Superior temporal gyrus (tissue), 1 donor: ENCODE data around the gene BRMS1.
"Not testable (repeated sequence)": the region's sequence is repeated elsewhere in the genome, so short reads cannot be mapped to it uniquely, and the experiment has no call there.

ENCODE experiments used
- DNase-seq: peaks from one replicate; pipeline ENCODE4 v3.0.0-alpha.2; 2016; ENCODE audit errors: extremely low spot score

The BRMS1 gene, protein sequence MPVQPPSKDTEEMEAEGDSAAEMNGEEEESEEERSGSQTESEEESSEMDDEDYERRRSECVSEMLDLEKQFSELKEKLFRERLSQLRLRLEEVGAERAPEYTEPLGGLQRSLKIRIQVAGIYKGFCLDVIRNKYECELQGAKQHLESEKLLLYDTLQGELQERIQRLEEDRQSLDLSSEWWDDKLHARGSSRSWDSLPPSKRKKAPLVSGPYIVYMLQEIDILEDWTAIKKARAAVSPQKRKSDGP

DNA sequence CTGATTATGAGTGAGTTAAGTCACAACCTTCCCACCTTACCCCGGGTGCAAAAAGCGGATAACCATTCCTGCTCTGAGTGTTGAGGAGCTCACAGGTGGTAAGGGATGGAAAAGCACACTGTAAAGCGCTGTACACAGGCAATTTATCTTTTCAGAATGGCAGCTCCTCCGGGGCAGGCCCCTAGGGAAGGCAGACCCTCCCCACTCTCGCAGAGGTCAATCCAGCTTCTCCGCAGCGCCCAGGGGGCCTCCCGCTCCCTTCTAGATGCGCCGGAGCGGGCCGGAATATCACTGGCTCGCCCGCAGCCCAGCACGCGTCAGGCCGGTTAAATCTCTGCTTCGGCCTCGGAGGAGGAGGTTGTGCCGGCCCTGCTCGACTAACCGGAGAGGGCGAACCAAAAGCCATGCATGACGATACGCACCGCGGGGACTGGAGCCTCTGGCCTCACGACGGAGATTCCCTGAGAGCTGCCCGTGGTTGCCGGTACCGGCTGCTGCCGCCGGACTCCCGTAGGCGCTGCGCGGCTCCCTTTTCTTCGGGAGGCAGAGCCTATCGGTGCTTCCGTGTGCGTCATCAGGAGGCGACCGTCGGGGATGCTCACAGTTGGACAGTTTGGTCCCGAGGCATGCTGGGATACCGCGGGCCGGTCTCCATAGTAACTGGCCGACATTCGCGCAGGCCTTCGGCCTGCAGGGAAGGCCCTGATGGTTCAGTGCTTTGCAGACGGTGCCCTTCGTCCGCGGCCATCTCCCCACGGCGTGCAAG lies at the start of gene BRMS1:
BRMS1 (minus strand) TSS at position 555 of the 766 bp plus-strand sequence. CDS start 2,870 bp downstream, outside the sequence.
- DNase-seq, result peak; percentile 98

DNA sequence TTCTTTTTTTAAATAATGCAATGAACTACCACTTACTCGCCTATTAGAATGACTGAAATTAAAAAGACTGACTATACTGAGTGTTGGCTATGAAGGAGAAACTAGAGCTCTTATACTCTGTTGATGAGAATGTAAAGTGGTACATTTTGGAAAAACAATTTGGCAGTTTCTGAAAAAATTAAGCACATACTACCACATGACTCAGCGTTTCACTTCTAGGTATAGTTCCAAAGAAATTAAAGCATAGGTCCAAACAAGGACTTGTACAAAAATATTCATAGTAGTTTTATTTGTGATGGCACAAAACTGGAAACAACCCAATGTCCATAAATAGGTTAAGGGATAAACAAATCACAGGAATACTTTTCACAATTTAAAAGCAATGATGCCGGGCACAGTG lies 49.0 kb upstream of the BRMS1 start:
- no peak for DNase-seq

DNA sequence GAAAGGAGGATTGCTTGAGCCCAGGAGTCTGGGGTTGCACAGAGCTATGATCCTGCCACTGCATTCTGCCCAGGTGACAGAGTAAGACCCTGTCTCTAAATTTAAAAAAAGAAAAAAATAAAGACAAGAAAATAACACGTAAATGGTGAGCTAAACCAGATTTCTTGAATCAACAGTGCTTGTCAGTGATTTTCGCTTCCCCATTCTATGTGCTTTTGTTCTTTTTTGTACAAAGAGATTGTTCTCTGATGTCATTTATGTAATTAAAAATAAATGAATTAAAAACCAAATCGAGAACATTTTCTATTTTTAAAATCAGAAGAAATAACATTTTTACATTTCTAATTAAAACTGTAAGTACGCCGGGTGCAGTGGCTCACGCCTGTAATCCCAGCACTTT lies 46.4 kb upstream of the BRMS1 start:
- DNase-seq, result no peak

DNA sequence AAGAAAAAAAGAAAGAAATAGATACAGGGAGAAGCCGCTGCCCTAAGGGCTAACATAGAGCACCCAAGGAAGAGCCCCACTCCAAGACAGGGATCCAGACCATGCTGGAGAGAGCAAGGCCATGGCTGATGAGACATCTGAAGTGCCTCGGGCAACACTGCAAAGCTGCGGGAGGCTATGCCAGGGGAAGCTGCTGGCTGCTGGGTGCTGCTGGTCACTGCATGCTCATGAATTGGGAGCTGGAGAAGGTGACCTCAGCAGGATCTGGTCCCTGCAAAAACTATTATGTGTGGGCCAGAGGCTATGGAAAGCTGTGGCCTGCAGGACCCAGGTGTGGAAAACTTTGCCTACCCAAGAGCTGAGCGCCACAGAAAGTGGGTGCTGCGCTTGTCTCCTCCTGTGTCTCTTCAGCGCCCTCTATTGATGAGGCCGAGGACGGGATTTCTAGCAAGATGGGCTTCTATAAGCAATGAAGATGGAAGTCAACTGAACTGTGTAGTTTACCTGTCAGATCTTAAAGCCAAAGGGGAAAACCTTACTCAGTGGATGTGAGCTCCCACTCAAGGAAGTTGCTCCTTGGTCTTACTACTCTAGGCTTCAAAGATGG lies 44.0 kb upstream of the BRMS1 start:
- DNase-seq, result peak; percentile 59

DNA sequence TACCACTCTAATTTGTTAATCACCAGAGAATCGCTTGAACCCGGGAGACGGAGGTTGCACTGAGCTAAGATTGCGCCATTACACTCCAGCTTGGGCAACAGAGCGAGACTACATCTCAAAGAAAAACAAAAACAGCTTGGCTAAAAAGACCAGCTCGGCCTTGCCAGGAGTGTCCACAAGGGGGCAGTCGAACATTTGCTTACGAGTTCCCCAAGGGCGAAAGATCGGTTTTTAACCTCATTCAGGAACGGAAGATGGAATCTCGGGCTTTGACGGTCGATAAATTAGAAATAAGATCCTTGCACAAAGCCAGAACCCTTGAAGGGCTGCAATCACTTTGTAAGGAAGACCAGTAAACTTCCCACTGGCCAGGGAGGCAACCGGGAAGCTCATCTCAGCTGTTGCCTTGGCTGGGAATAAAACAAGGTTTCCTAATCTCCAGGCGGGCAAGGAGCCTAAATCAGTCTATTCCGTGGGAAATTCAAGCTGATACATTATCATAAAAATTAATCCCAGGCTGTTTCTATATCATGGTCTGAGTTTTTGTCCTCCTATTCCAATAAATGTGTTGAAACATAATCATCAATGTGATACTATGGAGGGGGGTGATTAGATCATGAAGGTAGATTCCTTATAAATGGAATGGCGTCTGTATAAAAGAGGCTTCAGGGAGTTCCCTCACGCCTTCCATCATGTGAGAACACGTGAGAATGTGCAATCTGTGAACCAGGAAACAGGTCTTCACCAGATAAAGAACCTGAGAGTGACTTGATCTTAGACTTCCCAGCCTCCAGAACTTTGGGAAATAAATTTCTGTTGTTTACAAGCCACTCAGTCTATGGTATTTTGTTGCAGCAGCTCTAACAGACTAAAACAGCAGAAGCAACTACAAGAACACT lies 41.5 kb upstream of the BRMS1 start:
- DNase-seq, result peak; percentile 95

DNA sequence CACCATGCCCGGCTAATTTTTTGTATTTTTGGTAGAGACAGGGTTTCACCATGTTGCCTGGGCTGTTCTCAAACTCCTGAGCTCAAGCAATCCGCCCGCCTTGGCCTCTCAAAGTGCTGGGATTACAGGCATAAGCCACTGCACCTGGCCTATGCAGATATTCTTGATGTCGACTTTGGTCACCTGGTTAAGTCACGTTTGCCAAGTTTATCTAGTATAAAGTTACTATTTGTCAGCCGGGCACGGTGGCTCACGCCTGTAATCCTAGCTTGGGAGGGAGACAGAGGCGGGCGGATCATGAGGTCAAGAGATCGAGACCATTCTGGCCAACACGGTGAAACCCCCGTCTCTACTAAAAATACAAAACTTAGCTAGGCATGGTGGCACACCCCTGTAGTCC lies 39.4 kb upstream of the BRMS1 start:
- DNase-seq, result not testable (repeated sequence)

DNA sequence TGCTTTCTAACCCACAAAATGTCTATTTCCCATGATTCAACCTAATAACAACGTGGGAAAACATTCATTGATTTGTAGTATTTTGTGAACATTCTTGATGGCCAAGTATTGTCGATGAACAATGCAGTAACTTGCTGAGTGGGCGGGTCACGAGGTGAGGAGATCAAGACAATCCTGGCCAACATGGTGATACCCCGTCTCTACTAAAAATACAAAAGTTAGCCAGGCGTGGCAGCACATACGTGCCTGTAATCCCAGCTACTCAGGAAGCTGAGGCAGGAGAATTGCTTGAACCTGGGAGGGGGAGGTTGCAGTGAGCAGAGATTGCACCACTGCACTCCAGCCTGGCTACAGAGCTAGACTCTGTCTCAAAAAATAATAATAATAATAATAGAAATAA lies 35.4 kb upstream of the BRMS1 start:
- DNase-seq, result not testable (repeated sequence)

DNA sequence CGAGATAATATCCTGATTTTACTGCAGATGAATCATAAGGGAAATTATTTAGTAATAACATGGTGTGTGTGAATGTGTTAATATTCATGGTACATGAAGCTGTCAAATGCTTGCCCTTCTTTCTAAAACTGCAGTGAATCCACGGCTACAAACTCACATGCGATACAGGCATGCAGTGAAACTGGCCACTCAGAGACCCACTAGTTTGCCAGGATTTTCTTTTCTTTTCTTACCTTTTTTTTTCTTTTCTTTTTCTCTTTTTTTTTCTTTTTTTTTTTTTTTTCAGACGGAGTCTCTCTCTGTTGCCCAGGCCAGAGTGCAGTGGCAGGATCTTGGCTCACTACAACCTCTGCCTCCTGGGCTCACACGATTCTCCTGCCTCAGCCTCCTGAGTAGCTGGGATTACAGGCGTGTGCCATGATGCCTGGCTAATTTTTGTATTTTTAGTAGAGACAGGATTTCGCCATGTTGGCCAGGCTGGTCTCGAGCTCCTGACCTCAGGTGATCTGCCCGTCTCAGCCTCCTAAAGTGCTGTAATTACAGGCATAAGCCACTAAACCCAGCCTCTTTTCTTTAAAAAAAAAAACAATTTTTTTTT lies 28.9 kb upstream of the BRMS1 start:
- DNase-seq, result not testable (repeated sequence)

DNA sequence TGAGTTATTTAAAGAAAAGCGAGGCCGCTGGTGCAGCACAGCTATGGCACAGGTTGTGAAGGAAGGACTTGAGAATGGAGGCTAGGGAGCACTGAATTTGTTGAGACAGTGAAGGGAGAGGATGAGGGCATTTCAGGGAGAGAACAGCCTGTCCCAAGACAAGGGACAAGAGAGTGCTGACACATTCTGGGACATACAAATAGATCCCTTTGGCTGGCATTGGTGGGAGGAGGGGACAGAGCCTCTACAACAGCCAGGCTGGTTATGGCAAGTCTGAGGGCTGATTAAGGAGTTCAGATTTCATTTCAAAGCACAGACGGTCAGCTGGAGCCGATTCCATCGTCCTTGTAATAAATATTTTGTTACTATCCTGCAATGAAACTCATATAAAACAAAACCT lies 28.4 kb upstream of the BRMS1 start:
- peak; percentile 35 for DNase-seq

DNA sequence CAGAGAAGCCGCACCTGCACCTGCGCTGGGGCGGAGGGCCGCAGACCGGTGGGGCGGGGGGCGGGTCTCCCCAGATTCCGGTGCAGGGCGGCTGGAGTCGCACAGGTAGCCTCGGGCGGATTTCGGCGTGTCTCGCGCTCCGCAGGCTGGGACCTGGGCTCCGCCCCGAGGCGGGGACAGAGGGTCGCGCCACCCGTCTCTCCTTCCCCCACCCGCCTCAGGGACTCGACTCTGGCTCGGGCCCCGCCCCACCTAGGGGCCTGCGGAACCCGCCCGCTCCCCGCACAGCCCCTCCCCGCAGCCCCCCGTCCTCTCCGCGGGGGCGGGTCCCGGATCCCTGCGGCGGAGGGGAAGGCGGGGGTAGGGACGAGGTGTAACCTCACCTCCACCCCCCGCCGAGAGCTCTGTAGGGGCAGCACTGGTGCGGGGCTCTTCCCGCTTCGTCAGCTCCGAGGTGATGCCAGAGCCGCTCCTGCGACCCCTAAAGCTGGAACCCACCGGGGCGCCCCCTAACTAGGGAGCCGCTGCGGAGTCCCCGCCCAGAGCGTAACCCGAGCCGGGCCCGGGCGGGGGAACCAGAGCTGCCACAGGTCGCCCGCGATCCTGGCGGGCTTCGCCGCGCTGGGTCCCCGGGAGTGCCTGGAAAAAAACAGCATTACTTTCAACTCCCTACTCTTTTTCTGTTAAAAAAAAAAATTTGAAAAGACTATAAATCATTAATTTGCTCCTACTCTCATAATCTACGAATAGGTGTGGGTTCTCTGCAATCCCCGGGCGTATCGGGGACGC lies 26.9 kb upstream of the BRMS1 start, which contains the start of gene SLC29A2:
SLC29A2 (minus strand) TSS at position 134 of the 789 bp plus-strand sequence. CDS start 169 bp downstream, outside the sequence.
- no peak for DNase-seq

DNA sequence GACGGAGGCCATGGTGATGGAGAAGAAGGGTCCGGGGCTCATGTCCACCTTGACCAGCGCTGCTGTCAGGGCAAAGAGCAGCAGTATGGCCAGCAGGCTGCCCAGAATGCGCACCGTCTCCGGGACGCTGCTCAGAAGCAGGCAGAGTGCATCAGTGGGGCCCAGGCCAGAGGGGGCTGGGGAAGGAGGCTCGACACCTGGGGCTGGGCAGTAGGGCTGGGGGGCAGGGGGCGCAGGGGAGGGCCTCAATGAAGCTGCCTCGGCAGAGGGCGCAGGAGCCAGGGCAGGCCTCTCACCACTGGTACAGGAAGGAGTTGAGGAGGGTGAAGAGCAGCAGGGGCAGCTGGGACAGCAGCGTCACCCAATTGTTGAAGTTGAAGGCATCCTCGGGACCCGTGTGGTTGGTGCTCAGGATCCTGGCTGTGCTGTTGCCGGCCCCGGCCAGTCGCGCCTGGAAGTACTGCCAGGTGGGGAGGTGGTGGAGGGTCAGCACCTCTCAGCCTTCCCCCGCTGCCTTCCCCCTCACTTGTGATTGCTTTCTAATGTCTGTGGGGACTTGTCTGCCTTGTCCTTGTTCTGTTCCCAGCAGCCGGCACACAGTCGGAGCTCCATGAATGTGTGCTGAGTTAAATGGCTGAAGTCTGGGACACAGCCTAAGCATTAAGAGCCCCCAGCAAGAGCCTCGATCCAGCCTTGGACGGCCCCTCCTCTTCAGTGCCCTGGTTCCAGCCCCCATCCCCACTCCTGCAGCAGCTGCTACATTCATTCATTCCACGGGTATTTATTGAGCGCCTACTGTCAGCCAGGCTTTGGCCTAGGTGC lies 24.4 kb upstream of the BRMS1 start:
- DNase-seq, result no peak

DNA sequence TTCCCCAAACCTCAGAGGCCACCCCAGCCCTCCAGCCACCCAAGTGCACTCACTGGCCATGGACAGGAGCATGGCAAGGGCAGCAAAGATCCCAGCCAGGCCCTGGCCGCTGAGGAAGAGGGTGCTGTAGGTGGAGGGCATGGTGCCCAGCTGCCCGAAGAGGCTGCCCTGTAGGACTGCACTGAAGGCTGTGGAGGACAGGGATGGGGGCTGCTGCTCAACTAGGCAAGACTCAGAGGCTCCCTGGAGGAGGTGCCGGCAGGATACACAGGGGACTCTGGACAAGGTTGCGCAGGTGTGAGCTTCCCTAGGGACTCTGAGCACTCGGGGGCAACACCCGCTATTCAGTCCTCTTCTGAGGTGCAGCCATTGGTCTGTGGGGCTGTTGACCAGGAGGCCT lies 23.6 kb upstream of the BRMS1 start:
- no peak for DNase-seq

DNA sequence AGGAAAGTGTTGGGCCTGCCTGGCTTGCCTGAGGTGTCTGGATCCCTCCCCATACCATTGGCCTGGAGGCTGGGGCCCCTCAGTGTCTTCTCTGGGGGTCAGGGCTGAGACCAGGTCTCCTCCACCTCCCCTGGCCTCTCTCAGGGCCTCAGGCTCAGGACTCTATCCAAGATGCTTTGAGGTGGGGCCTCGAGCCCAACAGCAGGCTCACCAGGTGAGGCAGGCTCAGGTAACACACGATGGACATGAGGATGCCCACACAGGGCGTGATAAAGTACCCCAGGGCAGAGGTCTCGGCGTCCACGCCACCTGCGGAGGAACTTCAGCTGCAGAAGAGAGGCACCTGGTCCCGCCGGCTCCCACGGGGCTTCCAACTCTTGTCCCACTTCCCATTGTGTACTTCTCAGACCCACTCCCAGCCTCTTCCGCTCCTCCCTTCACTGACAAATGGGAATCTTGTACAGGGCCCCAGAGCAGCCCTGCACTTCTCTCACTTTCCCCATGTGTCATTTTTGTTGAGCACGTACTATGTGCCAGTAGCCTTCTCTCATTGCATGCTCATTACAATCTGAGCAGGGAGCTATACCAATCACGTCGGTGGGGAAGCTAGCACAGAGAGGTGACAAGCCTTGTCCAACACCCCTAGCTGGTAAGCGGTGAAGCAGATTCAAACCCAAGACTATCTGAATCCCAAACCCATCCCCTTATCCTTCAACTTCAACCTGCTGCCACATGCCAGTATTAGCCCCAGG lies 22.8 kb upstream of the BRMS1 start:
- DNase-seq, result no peak

DNA sequence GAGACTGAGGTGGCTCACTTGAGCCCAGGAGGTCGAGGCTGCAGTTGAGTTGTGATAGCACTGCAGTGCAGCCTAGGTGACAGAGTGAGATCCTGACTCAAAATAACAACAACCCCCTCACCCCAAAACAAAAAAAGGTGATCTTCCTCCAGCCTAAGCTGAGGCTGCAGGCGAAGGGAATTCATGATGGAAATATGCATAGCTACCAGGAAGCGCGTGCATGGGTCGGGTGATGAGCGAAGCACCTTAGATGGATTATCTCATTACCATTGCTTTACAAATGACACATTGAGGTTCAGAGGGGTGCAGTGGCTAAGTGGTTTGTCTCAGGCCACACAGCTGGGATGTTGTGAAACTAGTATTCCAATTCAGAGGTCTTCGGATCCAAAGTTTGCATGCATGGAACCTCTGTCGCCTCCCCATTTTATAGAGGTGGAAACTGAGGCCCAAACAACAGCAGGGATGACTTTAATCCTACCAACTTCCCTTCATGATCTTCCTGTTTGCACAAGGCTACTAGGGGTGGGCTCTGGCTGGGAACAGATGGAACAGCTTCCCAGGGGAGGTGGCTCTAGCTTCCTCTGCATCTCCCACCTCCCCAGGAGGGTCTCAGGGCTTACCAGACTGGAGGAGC lies 22.1 kb upstream of the BRMS1 start:
- DNase-seq, result no peak

DNA sequence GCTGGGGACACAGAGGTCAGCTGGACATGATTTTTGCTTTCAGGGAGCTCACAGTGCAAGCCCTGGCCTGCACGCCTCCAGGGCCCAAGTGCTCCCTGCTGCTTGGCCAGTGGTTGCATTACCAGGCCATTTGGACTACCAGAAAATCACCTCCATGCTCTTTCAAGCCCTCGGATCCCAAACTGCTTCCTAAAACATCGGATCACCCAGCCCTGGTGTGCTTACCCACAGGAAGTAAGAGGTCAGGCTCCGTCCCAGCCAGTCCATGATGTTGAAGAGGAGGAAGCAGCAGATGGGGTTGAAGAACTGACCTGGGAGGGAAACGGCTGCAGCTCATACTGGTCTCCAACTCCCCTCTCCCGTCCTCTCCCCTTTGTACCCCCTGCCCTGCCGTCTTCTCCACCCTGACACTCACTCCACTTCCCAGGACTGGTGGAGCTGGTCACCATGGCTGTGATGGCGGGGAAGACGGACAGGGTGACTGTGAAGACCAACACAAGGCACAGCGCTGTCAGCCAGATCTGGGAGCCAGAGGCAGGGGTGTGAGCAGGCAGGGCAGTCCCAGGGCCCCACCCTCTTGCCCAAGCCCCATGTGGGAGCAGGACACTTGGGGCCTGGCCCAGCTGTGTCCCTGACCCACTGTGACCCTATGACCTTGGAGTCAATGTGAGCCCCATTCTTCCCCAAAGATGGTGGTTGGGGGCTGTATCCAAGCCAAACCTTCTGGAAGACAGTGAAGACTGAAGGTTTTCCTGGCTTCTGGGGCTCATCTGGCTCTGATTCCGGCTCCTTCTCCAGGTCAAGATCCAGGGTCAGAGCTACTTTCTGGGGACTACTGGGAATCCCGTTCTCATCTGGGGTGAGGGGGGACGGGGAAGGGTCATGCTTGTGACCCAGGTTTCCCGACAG lies 21.1 kb upstream of the BRMS1 start:
- no peak for DNase-seq

DNA sequence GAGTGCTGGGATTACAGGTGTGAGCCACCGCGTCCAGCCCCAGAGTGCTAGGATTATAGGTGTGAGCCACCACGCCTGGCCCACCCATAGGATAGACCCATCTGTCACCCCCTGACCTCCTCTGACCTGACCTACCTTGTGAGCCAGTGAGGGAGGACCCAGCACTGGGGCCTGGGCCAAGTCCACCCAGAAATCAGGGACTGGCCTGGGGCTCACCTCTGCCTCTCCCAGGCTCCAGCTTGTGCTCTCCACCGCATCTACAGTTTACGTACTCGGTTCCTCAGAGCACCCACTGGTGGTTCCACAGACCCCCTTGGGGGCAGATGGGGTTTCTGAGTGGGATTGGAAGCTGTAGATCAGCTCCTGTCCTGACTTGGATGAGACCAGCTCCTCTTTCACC lies 20.3 kb upstream of the BRMS1 start:
- no peak for DNase-seq

DNA sequence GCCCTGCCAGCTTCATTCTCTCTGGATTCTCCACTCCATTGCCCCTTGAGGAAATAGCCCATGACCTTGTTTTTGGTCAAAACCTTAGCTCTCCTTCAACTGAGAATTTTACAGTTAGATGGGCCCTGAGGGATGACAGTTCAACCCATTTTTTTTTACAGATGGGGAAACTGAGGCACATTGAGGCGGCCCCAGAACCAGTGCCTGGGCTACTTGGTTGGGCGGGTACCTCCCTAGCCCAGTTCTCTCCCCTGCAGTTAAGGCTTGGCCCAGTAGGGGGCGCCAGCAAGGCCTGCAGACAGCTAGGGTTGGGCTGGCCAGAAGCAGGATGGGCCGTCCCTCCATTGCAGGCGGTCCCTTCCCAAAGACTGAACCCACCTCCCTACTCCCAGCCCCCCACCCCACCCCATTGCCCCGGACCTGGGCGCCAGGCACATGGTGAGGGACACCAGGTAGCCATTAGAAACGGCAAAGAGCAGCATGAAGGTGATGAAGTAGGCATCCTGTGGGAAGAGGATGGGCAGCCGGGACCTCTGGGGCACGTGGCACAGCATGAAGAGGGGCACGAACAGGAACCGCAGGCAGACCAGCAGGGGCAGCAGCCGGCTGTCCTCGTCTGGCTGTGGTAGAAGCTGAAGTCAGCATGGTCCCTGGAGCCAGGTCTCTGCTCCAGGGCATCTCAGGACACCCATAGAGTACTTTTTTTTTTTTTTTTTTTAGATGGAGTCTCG lies 19.1 kb upstream of the BRMS1 start:
- no peak for DNase-seq
